GM12878 (cell line): ENCODE data around the gene CHMP1A. TPM values are rescaled to one million over a fixed set of nuclear protein-coding genes. Genes with fewer than 3 reads are reported as not detected.

ENCODE experiments used
- ATAC-seq: fragments of 200-7000 bp; cut with Tn5 transposase; 3 replicates; pipeline ENCODE4 v1.9.1; 2020; ENCODE audit warnings: mild to moderate bottlenecking, moderate library complexity
- BruUV-seq: library from RNA; stranded (reverse); fragments of 400-500 nt; replicated peaks from 2 replicates; lab custom pipeline; 2021; lab: Mats Ljungman, UMichigan
- CTCF ChIA-PET: fragments of 300-600 bp; sonication (Branson Sonifier 250); formaldehyde crosslinking; extraction: SDS; loops from one replicate; lab custom pipeline; 2021; ENCODE audit warnings: inconsistent platforms; lab: Yijun Ruan, JAX
- POLR2A ChIA-PET: fragments of 350-600 bp; formaldehyde crosslinking; extraction: SDS; loops from one replicate; lab custom pipeline; 2021; ENCODE audit warnings: inconsistent platforms; lab: Charles Lee
- RAD21 ChIA-PET: fragments of 300-600 bp; sonication (Branson Sonifier 250); formaldehyde crosslinking; loops from one replicate; lab custom pipeline; 2023; ENCODE audit warnings: antibody characterized with exemption; ENCODE audit not compliant: unreplicated experiment; lab: Charles Lee
- SMC1A ChIA-PET: fragments of 300-600 bp; sonication (Branson Sonifier 250); formaldehyde crosslinking; loops from one replicate; lab custom pipeline; 2023; ENCODE audit not compliant: unreplicated experiment, uncharacterized antibody; lab: Charles Lee
- DNase-seq: peaks from one replicate; pipeline ENCODE4 v3.0.0-alpha.2; 2011; ENCODE audit warnings: low read depth, low spot score
- FAIRE-seq: peaks from 3 replicates; lab custom pipeline; 2011; peaks lifted over from hg19 to GRCh38; lab: Jason Lieb, UNC
- H2AFZ ChIP-seq: 2 replicates; pipeline ENCODE4 v1.6.0; 2011; ENCODE audit warnings: low read depth, low read length, control low read depth; ENCODE audit not compliant: control insufficient read depth
- H3K27ac ChIP-seq: 2 replicates; pipeline ENCODE4 v1.5.1; 2011; ENCODE audit warnings: control low read depth; ENCODE audit not compliant: control insufficient read depth, insufficient read depth
- H3K27me3 ChIP-seq, 2 experiments: replicated peaks in 1 of 2; 2 replicates each; pipeline versions ENCODE4 v1.6.0 to v1.6.1; 2011; ENCODE audit warnings: low read length in 1 of 2; ENCODE audit not compliant: control insufficient read depth in 2 of 2, insufficient read depth in 2 of 2
- H3K36me3 ChIP-seq, 2 experiments: 2 replicates each; pipeline ENCODE4 v1.5.1; 2011; ENCODE audit warnings: low read length in 1 of 2; ENCODE audit not compliant: control insufficient read depth in 2 of 2, insufficient read depth in 2 of 2
- H3K4me1 ChIP-seq: 2 replicates; pipeline ENCODE4 v1.6.1; 2011; ENCODE audit warnings: mild to moderate bottlenecking, low read length, moderate library complexity, mixed read lengths; ENCODE audit not compliant: control insufficient read depth, insufficient read depth
- H3K4me2 ChIP-seq: 2 replicates; pipeline ENCODE4 v1.6.0; 2011; ENCODE audit warnings: control low read depth; ENCODE audit not compliant: control insufficient read depth, insufficient read depth
- H3K4me3 ChIP-seq: fragments of 200-600 bp; sonication (generic); 2 replicates; pipeline ENCODE4 v1.5.1; 2016
- H3K79me2 ChIP-seq: 2 replicates; pipeline ENCODE4 v1.6.0; 2011; ENCODE audit warnings: low read length; ENCODE audit not compliant: control insufficient read depth, insufficient read depth
- H3K9ac ChIP-seq: 2 replicates; pipeline ENCODE4 v1.8.0; 2011; ENCODE audit warnings: low read length, control low read depth, mixed read lengths; ENCODE audit not compliant: control insufficient read depth, insufficient read depth
- H3K9me3 ChIP-seq: replicated peaks from 3 replicates; pipeline ENCODE4 v1.5.1; 2011; ENCODE audit warnings: mild to moderate bottlenecking, low read length; ENCODE audit not compliant: control insufficient read depth, insufficient read depth
- H4K20me1 ChIP-seq: 2 replicates; pipeline ENCODE4 v1.6.0; 2011; ENCODE audit not compliant: control insufficient read depth, insufficient read depth
- ATF7 ChIP-seq: fragments of 450-650 bp; IDR thresholded peaks from 2 replicates; pipeline ENCODE4 v1.6.1; 2016; ENCODE audit warnings: low read depth, mild to moderate bottlenecking
- CHD1 ChIP-seq: IDR thresholded peaks from 2 replicates; pipeline ENCODE4 v1.6.1; 2012; ENCODE audit warnings: low read depth, low read length, improper control_type of control experiment
- CREM ChIP-seq: IDR thresholded peaks from 2 replicates; pipeline ENCODE4 v1.6.1; 2014; ENCODE audit warnings: antibody characterized with exemption, low read depth
- EZH2 ChIP-seq: IDR thresholded peaks from 2 replicates; pipeline ENCODE4 v1.6.1; 2012; ENCODE audit warnings: low read depth, mild to moderate bottlenecking, control low read depth, inconsistent platforms, low read length, borderline replicate concordance; ENCODE audit not compliant: control insufficient read depth
- GABPA ChIP-seq: IDR thresholded peaks from 2 replicates; pipeline ENCODE4 v1.6.1; 2014; ENCODE audit warnings: antibody characterized with exemption, low read depth, mild to moderate bottlenecking, inconsistent platforms
- JUND ChIP-seq: IDR thresholded peaks from 2 replicates; pipeline ENCODE4 v1.6.1; 2012; ENCODE audit warnings: low read depth, mild to moderate bottlenecking, low read length, improper control_type of control experiment, moderate library complexity
- KDM1A ChIP-seq: fragments of 200-600 bp; sonication (generic); IDR thresholded peaks from 2 replicates; pipeline ENCODE4 v1.6.1; 2016; ENCODE audit warnings: borderline replicate concordance
- LARP7 ChIP-seq: fragments of 450-650 bp; IDR thresholded peaks from 2 replicates; pipeline ENCODE4 v1.6.1; 2017; ENCODE audit warnings: mild to moderate bottlenecking
- MEF2B ChIP-seq: fragments of 450-650 bp; IDR thresholded peaks from 2 replicates; pipeline ENCODE4 v1.6.1; 2018; ENCODE audit warnings: mild to moderate bottlenecking, moderate library complexity; ENCODE audit not compliant: partially characterized antibody, poor library complexity, severe bottlenecking
- PAX5 ChIP-seq: IDR thresholded peaks from 2 replicates; pipeline ENCODE4 v1.6.1; 2011; ENCODE audit warnings: low read depth, low read length, borderline replicate concordance
- RAD21 ChIP-seq: IDR thresholded peaks from 2 replicates; pipeline ENCODE4 v1.6.1; 2011; ENCODE audit warnings: mild to moderate bottlenecking, low read depth, low read length, moderate library complexity; ENCODE audit not compliant: insufficient read depth
- RBBP5 ChIP-seq: fragments of 200-600 bp; sonication (generic); conservative IDR thresholded peaks from 2 replicates; pipeline ENCODE4 v1.6.1; 2016
- WGBS: methylation state at CpG from one replicate; pipeline ENCODE4 v1.1.6; 2016; ENCODE audit warnings: low lambda C conversion rate; ENCODE audit not compliant: insufficient replicate concordance, insufficient coverage; ENCODE audit errors: missing lambda C conversion rate; 5-methylcytosine and 5-hydroxymethylcytosine counted together
- in situ Hi-C: fragments of 300-500 bp; cut with MboI; formaldehyde crosslinking; loops from 9 replicates; pipeline ENCODE4 v1.14.3; 2018; ENCODE audit warnings: mixed read lengths
- intact Hi-C: fragments of 100-400 bp; cut with micrococcal nuclease; formaldehyde crosslinking; loops from one replicate; pipeline ENCODE4 v1.14.2; 2022; ENCODE audit not compliant: unreplicated experiment
- polyA plus RNA-seq, 11 experiments: library from polyadenylated mRNA; depleted of rRNA in 4 of 11; unstranded in 6 of 11; stranded (reverse) in 5 of 11; fragments of >200 nt; fragmentation: Nextera tagmentation in 4 of 11; fragmentation: Illumina TruSeq in 1 of 11; extraction: Ambion mirVana in 4 of 11; extraction: Trizol in 1 of 11; gene quantifications; 1 replicate in 1 of 11; 2 replicates in 10 of 11; pipeline versions ENCODE4 v1.2.1 to v1.2.3, GENCODE V29; 2011 to 2016; ENCODE audit warnings: inconsistent platforms in 2 of 11, missing spikeins in 2 of 11, low read depth in 1 of 11
- total RNA-seq, 4 experiments: library from RNA; depleted of rRNA in 3 of 4; stranded (reverse); fragments of >200 nt in 3 of 4; fragmentation: Illumina TruSeq in 1 of 4; extraction: Trizol in 1 of 4; gene quantifications; 2 replicates each; pipeline versions ENCODE4 v1.2.1 to v1.2.3, GENCODE V29; 2013 to 2021
- TF ChIP-seq, protein P1 (sequence below): IDR thresholded peaks from 2 replicates; pipeline ENCODE4 v1.6.1; 2012; ENCODE audit warnings: improper control_type of control experiment, low read depth, low read length; ENCODE audit not compliant: insufficient replicate concordance

The CHMP1A gene
- total and polyA plus RNA-seq, 10 of the 15 experiments (the other 5 are each of a cell fraction or from before 2014, with no cell fraction given) = 1.0 to 86.7 (median 54.7) TPM

DNA sequence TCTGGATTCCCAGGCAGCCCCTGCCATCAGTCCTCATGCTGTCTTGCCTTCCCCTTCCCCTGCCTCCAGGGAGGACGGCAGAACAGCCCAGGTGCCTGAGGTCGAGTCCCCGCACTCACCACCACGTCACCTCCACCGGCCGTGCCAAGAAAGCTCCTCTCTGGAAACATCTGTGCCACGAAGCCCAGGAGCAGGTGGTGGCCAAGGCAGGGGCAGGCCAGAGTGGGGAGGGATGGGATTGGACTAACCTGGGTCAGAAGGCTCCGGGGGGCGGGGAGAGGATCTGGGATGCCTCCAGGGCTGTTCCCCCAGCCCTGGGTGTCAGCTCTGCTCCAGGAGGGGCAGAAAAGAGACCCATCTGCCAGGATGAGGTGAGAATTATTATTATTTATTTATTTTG is 51.5 kb downstream of the CHMP1A start:
- intact Hi-C loops = no loop called here
- H3K4me3 ChIP-seq = no peak overlapping the region
- H4K20me1 ChIP-seq = no peaks in the 10 kb centered on the region
- TF ChIP-seq CHD1 (no peak), RBBP5 (no peak), PAX5 (no peak), LARP7 (no peak)
- no peak overlapping the region for H3K9ac ChIP-seq
- SMC1A ChIA-PET = no interaction called here
- no TSS peak for BruUV-seq
- no peaks in the 10 kb centered on the region for H3K36me3 ChIP-seq
- POLR2A ChIA-PET = no interaction called here
- FAIRE-seq (no peak), ATAC-seq (no peak), DNase-seq (no peak)
- CTCF ChIA-PET = no interaction called here
- RAD21 ChIA-PET = no interaction called here
- no peak overlapping the region for H3K4me2 ChIP-seq
- WGBS = 45% methylated on average over 9 of the region's 9 CpGs
- H3K4me1 ChIP-seq = no peaks in the 10 kb centered on the region
- in situ Hi-C loops = no loop called here
- no peak overlapping the region for H3K27ac ChIP-seq
- no peak overlapping the region for H2AFZ ChIP-seq
- H3K79me2 ChIP-seq = no peaks in the 10 kb centered on the region
- H3K27me3 ChIP-seq = no peaks in the 10 kb centered on the region
- no peaks in the 10 kb centered on the region for H3K9me3 ChIP-seq

GRCh38 chr16:89605186-89605970 is 52.1 kb downstream of the CHMP1A start:
- no peaks in the 10 kb centered on the region for H3K9me3 ChIP-seq
- WGBS = 65% methylated on average over 32 of the region's 34 CpGs
- intact Hi-C loops = no loop called here
- DNase-seq (no peak), FAIRE-seq (no peak), ATAC-seq (no peak)
- no peaks in the 10 kb centered on the region for H3K4me1 ChIP-seq
- no peaks in the 10 kb centered on the region for H3K79me2 ChIP-seq
- H3K36me3 ChIP-seq = no peaks in the 10 kb centered on the region
- no peaks in the 10 kb centered on the region for H3K27me3 ChIP-seq
- no TSS peak for BruUV-seq
- H3K4me2 ChIP-seq = no peak overlapping the region
- ChIA-PET CTCF (no interaction called here), RAD21 (no interaction called here), SMC1A (no interaction called here), POLR2A (no interaction called here)
- no peak overlapping the region for H3K4me3 ChIP-seq
- no peaks in the 10 kb centered on the region for H4K20me1 ChIP-seq
- H2AFZ ChIP-seq = no peak overlapping the region
- H3K9ac ChIP-seq = no peak overlapping the region
- in situ Hi-C loops = no loop called here
- H3K27ac ChIP-seq = no peak overlapping the region
- TF ChIP-seq KDM1A (no peak), JUND (no peak), RAD21 (no peak), MEF2B (no peak), CREM (no peak), ATF7 (no peak), EZH2 (no peak), GABPA (no peak)
- TF ChIP-seq, protein P1, sequence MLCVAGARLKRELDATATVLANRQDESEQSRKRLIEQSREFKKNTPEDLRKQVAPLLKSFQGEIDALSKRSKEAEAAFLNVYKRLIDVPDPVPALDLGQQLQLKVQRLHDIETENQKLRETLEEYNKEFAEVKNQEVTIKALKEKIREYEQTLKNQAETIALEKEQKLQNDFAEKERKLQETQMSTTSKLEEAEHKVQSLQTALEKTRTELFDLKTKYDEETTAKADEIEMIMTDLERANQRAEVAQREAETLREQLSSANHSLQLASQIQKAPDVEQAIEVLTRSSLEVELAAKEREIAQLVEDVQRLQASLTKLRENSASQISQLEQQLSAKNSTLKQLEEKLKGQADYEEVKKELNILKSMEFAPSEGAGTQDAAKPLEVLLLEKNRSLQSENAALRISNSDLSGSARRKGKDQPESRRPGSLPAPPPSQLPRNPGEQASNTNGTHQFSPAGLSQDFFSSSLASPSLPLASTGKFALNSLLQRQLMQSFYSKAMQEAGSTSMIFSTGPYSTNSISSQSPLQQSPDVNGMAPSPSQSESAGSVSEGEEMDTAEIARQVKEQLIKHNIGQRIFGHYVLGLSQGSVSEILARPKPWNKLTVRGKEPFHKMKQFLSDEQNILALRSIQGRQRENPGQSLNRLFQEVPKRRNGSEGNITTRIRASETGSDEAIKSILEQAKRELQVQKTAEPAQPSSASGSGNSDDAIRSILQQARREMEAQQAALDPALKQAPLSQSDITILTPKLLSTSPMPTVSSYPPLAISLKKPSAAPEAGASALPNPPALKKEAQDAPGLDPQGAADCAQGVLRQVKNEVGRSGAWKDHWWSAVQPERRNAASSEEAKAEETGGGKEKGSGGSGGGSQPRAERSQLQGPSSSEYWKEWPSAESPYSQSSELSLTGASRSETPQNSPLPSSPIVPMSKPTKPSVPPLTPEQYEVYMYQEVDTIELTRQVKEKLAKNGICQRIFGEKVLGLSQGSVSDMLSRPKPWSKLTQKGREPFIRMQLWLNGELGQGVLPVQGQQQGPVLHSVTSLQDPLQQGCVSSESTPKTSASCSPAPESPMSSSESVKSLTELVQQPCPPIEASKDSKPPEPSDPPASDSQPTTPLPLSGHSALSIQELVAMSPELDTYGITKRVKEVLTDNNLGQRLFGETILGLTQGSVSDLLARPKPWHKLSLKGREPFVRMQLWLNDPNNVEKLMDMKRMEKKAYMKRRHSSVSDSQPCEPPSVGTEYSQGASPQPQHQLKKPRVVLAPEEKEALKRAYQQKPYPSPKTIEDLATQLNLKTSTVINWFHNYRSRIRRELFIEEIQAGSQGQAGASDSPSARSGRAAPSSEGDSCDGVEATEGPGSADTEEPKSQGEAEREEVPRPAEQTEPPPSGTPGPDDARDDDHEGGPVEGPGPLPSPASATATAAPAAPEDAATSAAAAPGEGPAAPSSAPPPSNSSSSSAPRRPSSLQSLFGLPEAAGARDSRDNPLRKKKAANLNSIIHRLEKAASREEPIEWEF = no peak
